ENCODE data around the gene TRPM2. TPM values are rescaled to one million over a fixed set of nuclear protein-coding genes. Genes with fewer than 3 reads are reported as not detected.

The TRPM2 gene
- total and polyA plus RNA-seq, 8 donors: 1.3 to 10.3 (median 2.4) TPM

- no peak for DNase-seq
- no peak overlapping the region for H3K4me3 ChIP-seq
- no peaks in the 10 kb centered on the region for H3K36me3 ChIP-seq
- no peaks in the 10 kb centered on the region for H3K27me3 ChIP-seq
- no peak for TF ChIP-seq EP300 (IDR thresholded peaks at IDR 0.05)
- no peak for TF ChIP-seq POLR2A (IDR thresholded peaks at IDR 0.05)
- TF ChIP-seq POLR2AphosphoS5 (IDR thresholded peaks at IDR 0.05): no peak
- TF ChIP-seq, protein P1, sequence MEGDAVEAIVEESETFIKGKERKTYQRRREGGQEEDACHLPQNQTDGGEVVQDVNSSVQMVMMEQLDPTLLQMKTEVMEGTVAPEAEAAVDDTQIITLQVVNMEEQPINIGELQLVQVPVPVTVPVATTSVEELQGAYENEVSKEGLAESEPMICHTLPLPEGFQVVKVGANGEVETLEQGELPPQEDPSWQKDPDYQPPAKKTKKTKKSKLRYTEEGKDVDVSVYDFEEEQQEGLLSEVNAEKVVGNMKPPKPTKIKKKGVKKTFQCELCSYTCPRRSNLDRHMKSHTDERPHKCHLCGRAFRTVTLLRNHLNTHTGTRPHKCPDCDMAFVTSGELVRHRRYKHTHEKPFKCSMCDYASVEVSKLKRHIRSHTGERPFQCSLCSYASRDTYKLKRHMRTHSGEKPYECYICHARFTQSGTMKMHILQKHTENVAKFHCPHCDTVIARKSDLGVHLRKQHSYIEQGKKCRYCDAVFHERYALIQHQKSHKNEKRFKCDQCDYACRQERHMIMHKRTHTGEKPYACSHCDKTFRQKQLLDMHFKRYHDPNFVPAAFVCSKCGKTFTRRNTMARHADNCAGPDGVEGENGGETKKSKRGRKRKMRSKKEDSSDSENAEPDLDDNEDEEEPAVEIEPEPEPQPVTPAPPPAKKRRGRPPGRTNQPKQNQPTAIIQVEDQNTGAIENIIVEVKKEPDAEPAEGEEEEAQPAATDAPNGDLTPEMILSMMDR (IDR thresholded peaks at IDR 0.05): no peak
- no peaks in the 10 kb centered on the region for H3K4me1 ChIP-seq
- no peaks in the 10 kb centered on the region for H3K9me3 ChIP-seq
- no peak overlapping the region for H3K27ac ChIP-seq
- intact Hi-C loops (cut with DNase I; ENCODE audit: low total_unique reads): loop anchor here (10.0 kb wide), 1 partner anchor 117 kb away; the partner anchor contains the start of gene TRPM2
- WGBS, 5 donors: 81 to 93% (median 87%) methylated on average over 6 of the region's 6 CpGs
These were observed 118.6 kb downstream of the TRPM2 start for GRCh38 chr21:44471996-44472395.

DNA sequence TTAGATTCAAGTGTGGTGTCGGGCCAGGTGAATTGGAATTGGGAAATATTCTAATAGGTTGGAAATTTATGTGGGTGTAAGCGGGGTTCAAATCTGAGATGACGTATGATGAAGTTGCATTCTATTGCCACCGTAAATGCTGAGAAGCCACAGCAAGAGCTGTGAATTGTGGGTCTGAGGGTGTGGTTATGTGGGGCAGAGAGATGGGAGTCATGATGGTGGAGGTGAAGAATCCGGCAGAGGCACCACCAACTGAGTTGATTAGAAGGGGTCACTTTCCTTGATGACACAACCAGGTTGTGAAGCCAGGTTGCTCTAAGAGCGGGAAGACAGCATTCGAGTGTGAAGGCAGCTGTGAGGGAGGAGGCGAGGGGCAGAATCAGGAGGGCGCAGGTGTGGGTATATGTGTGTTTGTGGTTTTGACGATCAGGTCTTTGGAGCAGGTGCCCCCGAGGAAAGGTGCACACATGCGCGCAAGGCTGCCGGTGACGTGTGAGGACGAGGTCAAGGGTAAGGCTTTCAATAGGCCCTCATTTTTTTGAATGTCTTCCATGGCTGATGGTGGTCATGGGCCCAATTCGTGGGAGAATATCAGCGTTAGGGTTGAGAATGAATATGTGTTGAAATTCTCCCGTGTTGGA is 120.6 kb downstream of the TRPM2 start:
- H3K4me3 ChIP-seq: no peak overlapping the region
- DNase-seq: no peak
- intact Hi-C loops (cut with DNase I; ENCODE audit: low total_unique reads): loop anchor here (10.0 kb wide), 1 partner anchor 119 kb away; the partner anchor contains the start of gene TRPM2
- TF ChIP-seq POLR2AphosphoS5 (IDR thresholded peaks at IDR 0.05): no peak
- TF ChIP-seq, protein P1 (IDR thresholded peaks at IDR 0.05): no peak
- no peak for TF ChIP-seq POLR2A (IDR thresholded peaks at IDR 0.05)
- no peak for TF ChIP-seq EP300 (IDR thresholded peaks at IDR 0.05)
- H3K9me3 ChIP-seq: no peaks in the 10 kb centered on the region
- H3K36me3 ChIP-seq: peaks cover 0 to 4% (median 0%) of the 10 kb centered on the region in 4 donors
- no peaks in the 10 kb centered on the region for H3K4me1 ChIP-seq
- WGBS, 5 donors: 91 to 93% (median 93%) methylated on average over 18 to 19 of the region's 19 CpGs
- H3K27me3 ChIP-seq: no peaks in the 10 kb centered on the region
- H3K27ac ChIP-seq: no peak overlapping the region

GRCh38 chr21:44475266-44475845 is 121.9 kb downstream of the TRPM2 start:
- intact Hi-C loops (cut with DNase I; ENCODE audit: low total_unique reads): loop anchor here (10.0 kb wide), 1 partner anchor 121 kb away; the partner anchor contains the start of gene TRPM2
- H3K4me3 ChIP-seq: no peak overlapping the region
- peaks cover 0 to 4% (median 0%) of the 10 kb centered on the region in 4 donors for H3K36me3 ChIP-seq
- H3K27ac ChIP-seq: no peak overlapping the region
- WGBS, 5 donors: 85 to 92% (median 89%) methylated on average over 17 of the region's 17 CpGs
- no peak for TF ChIP-seq POLR2AphosphoS5 (IDR thresholded peaks at IDR 0.05)
- TF ChIP-seq EP300 (IDR thresholded peaks at IDR 0.05): peak; percentile 9
- H3K9me3 ChIP-seq: no peaks in the 10 kb centered on the region
- peaks cover 0 to 4% (median 0%) of the 10 kb centered on the region in 4 donors for H3K4me1 ChIP-seq
- no peak for DNase-seq
- H3K27me3 ChIP-seq: no peaks in the 10 kb centered on the region

- Histone ChIP-seq H3K4me3 (no peak overlapping the region), H3K36me3 (peaks cover 0 to 4% (median 0%) of the 10 kb centered on the region in 4 donors), H3K27ac (no peak overlapping the region), H3K4me1 (peaks cover 0 to 4% (median 1%) of the 10 kb centered on the region in 4 donors), H3K9me3 (no peaks in the 10 kb centered on the region), H3K27me3 (peaks cover 0 to 3% (median 0%) of the 10 kb centered on the region in 3 donors)
- 72 to 87% (median 86%) methylated on average over 8 of the region's 8 CpGs for WGBS, 5 donors
- intact Hi-C loops (cut with DNase I; ENCODE audit: low total_unique reads): loop anchor here (10.0 kb wide), 1 partner anchor 122 kb away; the partner anchor contains the start of gene TRPM2
- DNase-seq: no peak
- TF ChIP-seq POLR2A (IDR thresholded peaks at IDR 0.05) (no peak), EP300 (IDR thresholded peaks at IDR 0.05) (no peak), POLR2AphosphoS5 (IDR thresholded peaks at IDR 0.05) (no peak)
- TF ChIP-seq, protein P1 (IDR thresholded peaks at IDR 0.05): no peak
These were observed 123.7 kb downstream of the TRPM2 start for GRCh38 chr21:44477131-44477530.

Data from stomach (tissue), 9 donors.